Stimulated activated CD4-positive, alpha-beta T cell treated with anti-CD3 and anti-CD28 coated beads, Interleukin-1b, Interleukin-23, amount 100 ng/mL, for 1 hour (primary cell): ENCODE data around the gene SLCO2A1.

ENCODE experiments used
- DNase-seq, 2 donors: peaks; one replicate each; pipeline ENCODE4 v3.0.0-alpha.2; 2020; ENCODE audit warnings: low read depth in 2 of 2

SLCO2A1 gene

GRCh38 chr3:134034005-134034785, 4.5 kb upstream of the SLCO2A1 start:
- DNase-seq, result no peak

GRCh38 chr3:134033315-134033996, 3.7 kb upstream of the SLCO2A1 start:
- no peak for DNase-seq

- no peak for DNase-seq
Measured at GRCh38 chr3:134031348-134031915, 1.7 kb upstream of the SLCO2A1 start.

GRCh38 chr3:134030379-134031347, 938 bp upstream of the SLCO2A1 start:
- DNase-seq, result no peak

- no peak for DNase-seq
Measured at GRCh38 chr3:134029256-134029733, 430 bp downstream of the SLCO2A1 start.

- DNase-seq, result no peak
Measured at GRCh38 chr3:134028486-134029255, 1.1 kb downstream of the SLCO2A1 start.

GRCh38 chr3:134027631-134028030, 2.1 kb downstream of the SLCO2A1 start:
- no peak for DNase-seq

GRCh38 chr3:134020135-134020680, 9.5 kb downstream of the SLCO2A1 start:
- no peak for DNase-seq

- DNase-seq, result no peak
Measured at GRCh38 chr3:134018850-134019249, 10.9 kb downstream of the SLCO2A1 start.

GRCh38 chr3:134018406-134018805, 11.3 kb downstream of the SLCO2A1 start:
- no peak for DNase-seq

- no peak for DNase-seq
Measured at GRCh38 chr3:134017490-134017889, 12.2 kb downstream of the SLCO2A1 start.

GRCh38 chr3:134014270-134014669, 15.5 kb downstream of the SLCO2A1 start:
- DNase-seq, result no peak

- no peak for DNase-seq
Measured at GRCh38 chr3:134013280-134013679, 16.4 kb downstream of the SLCO2A1 start.

- DNase-seq, result no peak
Measured at GRCh38 chr3:134009345-134010000, 20.3 kb downstream of the SLCO2A1 start.

- no peak for DNase-seq
Measured at GRCh38 chr3:134008630-134009156, 21.0 kb downstream of the SLCO2A1 start.

- DNase-seq, result no peak
Measured at GRCh38 chr3:134007819-134008218, 21.9 kb downstream of the SLCO2A1 start.

- DNase-seq, result no peak
Measured at GRCh38 chr3:134004841-134005240, 24.9 kb downstream of the SLCO2A1 start.

GRCh38 chr3:134003066-134003465, 26.7 kb downstream of the SLCO2A1 start:
- no peak for DNase-seq

- DNase-seq, result no peak
Measured at GRCh38 chr3:134002306-134002705, 27.4 kb downstream of the SLCO2A1 start.

- DNase-seq, result no peak
Measured at GRCh38 chr3:134001251-134001650, 28.5 kb downstream of the SLCO2A1 start.
